ENCODE measurements around the gene DNMT3A. TPM values are rescaled to one million over a fixed set of nuclear protein-coding genes. Genes with fewer than 3 reads are reported as not detected.

DNMT3A gene
- total RNA-seq, 1 donor from 2014 or later: 25.3 TPM

GRCh38 chr2:25295621-25296020 is 46.1 kb downstream of the DNMT3A start:
- Histone ChIP-seq H3K27me3 (ENCODE audit: control insufficient read depth, insufficient read depth, low read length) (no peaks in the 10 kb centered on the region), H3K4me3 (ENCODE audit: low read depth, low read length) (no peak overlapping the region), H3K36me3 (ENCODE audit: control insufficient read depth, insufficient read depth, low read length) (no peaks in the 10 kb centered on the region)
- TF ChIP-seq CTCF (IDR thresholded peaks at IDR 0.05; ENCODE audit: insufficient read depth, low read length, poor library complexity, severe bottlenecking): no peak
- no peak for DNase-seq (ENCODE audit: low read depth)

- no peaks in the 10 kb centered on the region for H3K36me3 ChIP-seq (ENCODE audit: control insufficient read depth, insufficient read depth, low read length)
- no peaks in the 10 kb centered on the region for H3K27me3 ChIP-seq (ENCODE audit: control insufficient read depth, insufficient read depth, low read length)
- no peak for TF ChIP-seq CTCF (IDR thresholded peaks at IDR 0.05; ENCODE audit: insufficient read depth, low read length, poor library complexity, severe bottlenecking)
- no peak overlapping the region for H3K4me3 ChIP-seq (ENCODE audit: low read depth, low read length)
- no peak for DNase-seq (ENCODE audit: low read depth)
Measured at GRCh38 chr2:25294573-25295462, 46.9 kb downstream of the DNMT3A start.

GRCh38 chr2:25293958-25294562 is 47.7 kb downstream of the DNMT3A start:
- Histone ChIP-seq H3K36me3 (ENCODE audit: control insufficient read depth, insufficient read depth, low read length) (no peaks in the 10 kb centered on the region), H3K4me3 (ENCODE audit: low read depth, low read length) (no peak overlapping the region), H3K27me3 (ENCODE audit: control insufficient read depth, insufficient read depth, low read length) (no peaks in the 10 kb centered on the region)
- no peak for TF ChIP-seq CTCF (IDR thresholded peaks at IDR 0.05; ENCODE audit: insufficient read depth, low read length, poor library complexity, severe bottlenecking)
- no peak for DNase-seq (ENCODE audit: low read depth)

GRCh38 chr2:25293145-25293544 is 48.6 kb downstream of the DNMT3A start:
- DNase-seq (ENCODE audit: low read depth): no peak
- no peak overlapping the region for H3K4me3 ChIP-seq (ENCODE audit: low read depth, low read length)
- no peaks in the 10 kb centered on the region for H3K36me3 ChIP-seq (ENCODE audit: control insufficient read depth, insufficient read depth, low read length)
- no peak for TF ChIP-seq CTCF (IDR thresholded peaks at IDR 0.05; ENCODE audit: insufficient read depth, low read length, poor library complexity, severe bottlenecking)
- H3K27me3 ChIP-seq (ENCODE audit: control insufficient read depth, insufficient read depth, low read length): no peaks in the 10 kb centered on the region

- Histone ChIP-seq H3K36me3 (ENCODE audit: control insufficient read depth, insufficient read depth, low read length) (no peaks in the 10 kb centered on the region), H3K27me3 (ENCODE audit: control insufficient read depth, insufficient read depth, low read length) (no peaks in the 10 kb centered on the region), H3K4me3 (ENCODE audit: low read depth, low read length) (no peak overlapping the region)
- DNase-seq (ENCODE audit: low read depth): no peak
- no peak for TF ChIP-seq CTCF (IDR thresholded peaks at IDR 0.05; ENCODE audit: insufficient read depth, low read length, poor library complexity, severe bottlenecking)
Measured at GRCh38 chr2:25292408-25292807, 49.3 kb downstream of the DNMT3A start.
